ENCODE results near the gene APLNR. TPM values are rescaled to one million over a fixed set of nuclear protein-coding genes. Genes with fewer than 3 reads are reported as not detected.
A peak's percentile ranks its signal among the peaks of the same experiment; 100 is the strongest.

The APLNR gene
- total RNA-seq, 1 experiment from 2014 or later: 0.66 TPM

DNA sequence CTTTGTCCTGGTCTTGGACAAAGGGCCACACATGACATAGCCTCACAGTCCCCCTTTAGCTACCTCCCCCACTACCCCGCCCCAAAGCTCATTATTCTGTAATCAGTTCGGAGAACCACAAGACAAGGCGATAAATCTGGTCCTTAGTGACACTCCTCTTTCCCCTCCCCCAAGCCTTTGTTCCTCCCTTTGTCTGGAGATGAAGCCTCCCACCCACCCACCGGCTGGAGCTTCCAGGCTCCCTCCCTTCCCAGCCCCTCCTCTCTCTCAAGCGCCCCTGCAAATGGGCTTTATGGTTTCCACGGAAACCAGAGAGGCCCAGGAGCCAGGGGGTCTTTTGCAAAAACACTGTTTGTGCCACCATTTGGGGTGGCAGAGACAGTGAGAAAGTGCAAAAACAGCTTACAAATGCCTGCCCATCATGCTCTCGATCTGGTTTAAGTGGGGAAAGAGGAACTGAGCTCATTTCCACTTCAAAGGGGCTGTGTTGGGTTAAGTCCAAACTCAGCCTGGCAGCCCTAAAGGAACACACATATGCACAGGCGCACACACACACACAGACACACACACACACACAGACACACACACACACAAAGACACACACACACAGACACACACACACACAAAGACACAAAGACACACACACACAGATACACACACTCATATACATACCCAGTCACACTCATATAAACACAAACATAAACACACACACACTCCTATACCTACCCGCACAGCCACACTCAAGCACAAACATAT lies 23.5 kb downstream of the APLNR start:
- H3K4me3 Mint-ChIP-seq: no peak overlapping the region
- TF ChIP-seq ATF2 (CRISPR knock-in tag; IDR thresholded peaks at IDR 0.05; ENCODE audit: borderline replicate concordance, low read depth) (no peak), ZSCAN18 (CRISPR knock-in tag; IDR thresholded peaks at IDR 0.05) (no peak), GABPB1 (CRISPR knock-in tag; IDR thresholded peaks at IDR 0.05) (no peak), CREB1 (CRISPR knock-in tag; IDR thresholded peaks at IDR 0.05) (no peak), ZBTB21 (CRISPR knock-in tag; IDR thresholded peaks at IDR 0.05; ENCODE audit: borderline replicate concordance) (no peak), OVOL2 (CRISPR knock-in tag; IDR thresholded peaks at IDR 0.05; ENCODE audit: borderline replicate concordance) (no peak), ZNF317 (CRISPR knock-in tag; IDR thresholded peaks at IDR 0.05; ENCODE audit: borderline replicate concordance, low read depth) (no peak), EMX1 (CRISPR knock-in tag; IDR thresholded peaks at IDR 0.05) (no peak), SOX15 (CRISPR knock-in tag; IDR thresholded peaks at IDR 0.05) (no peak), ZNF232 (CRISPR knock-in tag; IDR thresholded peaks at IDR 0.05) (no peak)
- TF ChIP-seq, protein P1, sequence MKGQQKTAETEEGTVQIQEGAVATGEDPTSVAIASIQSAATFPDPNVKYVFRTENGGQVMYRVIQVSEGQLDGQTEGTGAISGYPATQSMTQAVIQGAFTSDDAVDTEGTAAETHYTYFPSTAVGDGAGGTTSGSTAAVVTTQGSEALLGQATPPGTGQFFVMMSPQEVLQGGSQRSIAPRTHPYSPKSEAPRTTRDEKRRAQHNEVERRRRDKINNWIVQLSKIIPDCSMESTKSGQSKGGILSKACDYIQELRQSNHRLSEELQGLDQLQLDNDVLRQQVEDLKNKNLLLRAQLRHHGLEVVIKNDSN (CRISPR knock-in tag; IDR thresholded peaks at IDR 0.05): no peak
- TF ChIP-seq, protein P2, sequence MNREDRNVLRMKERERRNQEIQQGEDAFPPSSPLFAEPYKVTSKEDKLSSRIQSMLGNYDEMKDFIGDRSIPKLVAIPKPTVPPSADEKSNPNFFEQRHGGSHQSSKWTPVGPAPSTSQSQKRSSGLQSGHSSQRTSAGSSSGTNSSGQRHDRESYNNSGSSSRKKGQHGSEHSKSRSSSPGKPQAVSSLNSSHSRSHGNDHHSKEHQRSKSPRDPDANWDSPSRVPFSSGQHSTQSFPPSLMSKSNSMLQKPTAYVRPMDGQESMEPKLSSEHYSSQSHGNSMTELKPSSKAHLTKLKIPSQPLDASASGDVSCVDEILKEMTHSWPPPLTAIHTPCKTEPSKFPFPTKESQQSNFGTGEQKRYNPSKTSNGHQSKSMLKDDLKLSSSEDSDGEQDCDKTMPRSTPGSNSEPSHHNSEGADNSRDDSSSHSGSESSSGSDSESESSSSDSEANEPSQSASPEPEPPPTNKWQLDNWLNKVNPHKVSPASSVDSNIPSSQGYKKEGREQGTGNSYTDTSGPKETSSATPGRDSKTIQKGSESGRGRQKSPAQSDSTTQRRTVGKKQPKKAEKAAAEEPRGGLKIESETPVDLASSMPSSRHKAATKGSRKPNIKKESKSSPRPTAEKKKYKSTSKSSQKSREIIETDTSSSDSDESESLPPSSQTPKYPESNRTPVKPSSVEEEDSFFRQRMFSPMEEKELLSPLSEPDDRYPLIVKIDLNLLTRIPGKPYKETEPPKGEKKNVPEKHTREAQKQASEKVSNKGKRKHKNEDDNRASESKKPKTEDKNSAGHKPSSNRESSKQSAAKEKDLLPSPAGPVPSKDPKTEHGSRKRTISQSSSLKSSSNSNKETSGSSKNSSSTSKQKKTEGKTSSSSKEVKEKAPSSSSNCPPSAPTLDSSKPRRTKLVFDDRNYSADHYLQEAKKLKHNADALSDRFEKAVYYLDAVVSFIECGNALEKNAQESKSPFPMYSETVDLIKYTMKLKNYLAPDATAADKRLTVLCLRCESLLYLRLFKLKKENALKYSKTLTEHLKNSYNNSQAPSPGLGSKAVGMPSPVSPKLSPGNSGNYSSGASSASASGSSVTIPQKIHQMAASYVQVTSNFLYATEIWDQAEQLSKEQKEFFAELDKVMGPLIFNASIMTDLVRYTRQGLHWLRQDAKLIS (CRISPR knock-in tag; IDR thresholded peaks at IDR 0.05; ENCODE audit: borderline replicate concordance): no peak
- TF ChIP-seq, protein P3, sequence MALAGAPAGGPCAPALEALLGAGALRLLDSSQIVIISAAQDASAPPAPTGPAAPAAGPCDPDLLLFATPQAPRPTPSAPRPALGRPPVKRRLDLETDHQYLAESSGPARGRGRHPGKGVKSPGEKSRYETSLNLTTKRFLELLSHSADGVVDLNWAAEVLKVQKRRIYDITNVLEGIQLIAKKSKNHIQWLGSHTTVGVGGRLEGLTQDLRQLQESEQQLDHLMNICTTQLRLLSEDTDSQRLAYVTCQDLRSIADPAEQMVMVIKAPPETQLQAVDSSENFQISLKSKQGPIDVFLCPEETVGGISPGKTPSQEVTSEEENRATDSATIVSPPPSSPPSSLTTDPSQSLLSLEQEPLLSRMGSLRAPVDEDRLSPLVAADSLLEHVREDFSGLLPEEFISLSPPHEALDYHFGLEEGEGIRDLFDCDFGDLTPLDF (CRISPR knock-in tag; IDR thresholded peaks at IDR 0.05): no peak
- TF ChIP-seq, protein P4, sequence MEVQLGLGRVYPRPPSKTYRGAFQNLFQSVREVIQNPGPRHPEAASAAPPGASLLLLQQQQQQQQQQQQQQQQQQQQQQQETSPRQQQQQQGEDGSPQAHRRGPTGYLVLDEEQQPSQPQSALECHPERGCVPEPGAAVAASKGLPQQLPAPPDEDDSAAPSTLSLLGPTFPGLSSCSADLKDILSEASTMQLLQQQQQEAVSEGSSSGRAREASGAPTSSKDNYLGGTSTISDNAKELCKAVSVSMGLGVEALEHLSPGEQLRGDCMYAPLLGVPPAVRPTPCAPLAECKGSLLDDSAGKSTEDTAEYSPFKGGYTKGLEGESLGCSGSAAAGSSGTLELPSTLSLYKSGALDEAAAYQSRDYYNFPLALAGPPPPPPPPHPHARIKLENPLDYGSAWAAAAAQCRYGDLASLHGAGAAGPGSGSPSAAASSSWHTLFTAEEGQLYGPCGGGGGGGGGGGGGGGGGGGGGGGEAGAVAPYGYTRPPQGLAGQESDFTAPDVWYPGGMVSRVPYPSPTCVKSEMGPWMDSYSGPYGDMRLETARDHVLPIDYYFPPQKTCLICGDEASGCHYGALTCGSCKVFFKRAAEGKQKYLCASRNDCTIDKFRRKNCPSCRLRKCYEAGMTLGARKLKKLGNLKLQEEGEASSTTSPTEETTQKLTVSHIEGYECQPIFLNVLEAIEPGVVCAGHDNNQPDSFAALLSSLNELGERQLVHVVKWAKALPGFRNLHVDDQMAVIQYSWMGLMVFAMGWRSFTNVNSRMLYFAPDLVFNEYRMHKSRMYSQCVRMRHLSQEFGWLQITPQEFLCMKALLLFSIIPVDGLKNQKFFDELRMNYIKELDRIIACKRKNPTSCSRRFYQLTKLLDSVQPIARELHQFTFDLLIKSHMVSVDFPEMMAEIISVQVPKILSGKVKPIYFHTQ (CRISPR knock-in tag; IDR thresholded peaks at IDR 0.05): no peak

More for the DNA sequence above, 23.5 kb downstream of the APLNR start:
- DNase-seq (ENCODE audit: low spot score) (peak; percentile 39), ATAC-seq (peak; percentile 85)
- CTCF ChIA-PET: interaction anchor here (0.6 to 2.5 kb wide), 6 partner anchors 9 to 82 kb away, joined by 3 to 35 read pairs (median 4); no protein-coding TSS in a partner anchor
- Mint-ChIP-seq H3K27me3 (ENCODE audit: low read depth) (no peaks in the 10 kb centered on the region; the same call in 1 of the 2 replicates), H3K36me3 (no peaks in the 10 kb centered on the region), H3K4me1 (peaks cover 14% of the 10 kb centered on the region), H3K9me3 (peaks cover 3% of the 10 kb centered on the region; the same call in 1 of the 2 replicates), H3K27ac (no peak overlapping the region)
- POLR2A ChIA-PET: interaction anchor here (0.5 to 1.6 kb wide), 2 partner anchors 8 to 36 kb away, joined by 3 to 4 read pairs; no protein-coding TSS in a partner anchor
